Measurements from ENCODE around the gene ME1. TPM values are rescaled to one million over a fixed set of nuclear protein-coding genes. Genes with fewer than 3 reads are reported as not detected.
"Not testable (repeated sequence)": the region's sequence is repeated elsewhere in the genome, so short reads cannot be mapped to it uniquely, and the experiment has no call there.

The ME1 gene
- total RNA-seq, 2 donors from 2014 or later, result 7.5 to 15.4 TPM

GRCh38 chr6:83462524-83462923, 31.7 kb upstream of the ME1 start:
- WGBS, 2 experiments (ENCODE audit: insufficient coverage in 1 of 2, insufficient read length in 1 of 2), result 33 to 62% methylated on average over 1 of the region's 1 CpG
- peak; percentile 66 for DNase-seq

GRCh38 chr6:83461438-83461837, 30.6 kb upstream of the ME1 start:
- H3K9me3 Mint-ChIP-seq, result peaks cover 7% of the 10 kb centered on the region
- 86 to 91% methylated on average over 1 of the region's 1 CpG for WGBS, 2 experiments (ENCODE audit: insufficient coverage in 1 of 2, insufficient read length in 1 of 2)

More at GRCh38 chr6:83462524-83462923, 31.7 kb upstream of the ME1 start:
- peak overlapping the region; percentile 98 for H3K27ac Mint-ChIP-seq
- H3K27ac ChIP-seq (ENCODE audit: low read depth, low read length), result peak overlapping the region; percentile 62
- peak overlapping the region; percentile 48 for H3K9ac ChIP-seq (ENCODE audit: extremely low read depth, low read length, poor library complexity, severe bottlenecking)
- H3K4me1 ChIP-seq (ENCODE audit: control insufficient read depth, insufficient read depth, low read length), result peaks cover 10% of the 10 kb centered on the region
- peaks cover 7% of the 10 kb centered on the region for H3K9me3 Mint-ChIP-seq
- TF ChIP-seq, protein P1, sequence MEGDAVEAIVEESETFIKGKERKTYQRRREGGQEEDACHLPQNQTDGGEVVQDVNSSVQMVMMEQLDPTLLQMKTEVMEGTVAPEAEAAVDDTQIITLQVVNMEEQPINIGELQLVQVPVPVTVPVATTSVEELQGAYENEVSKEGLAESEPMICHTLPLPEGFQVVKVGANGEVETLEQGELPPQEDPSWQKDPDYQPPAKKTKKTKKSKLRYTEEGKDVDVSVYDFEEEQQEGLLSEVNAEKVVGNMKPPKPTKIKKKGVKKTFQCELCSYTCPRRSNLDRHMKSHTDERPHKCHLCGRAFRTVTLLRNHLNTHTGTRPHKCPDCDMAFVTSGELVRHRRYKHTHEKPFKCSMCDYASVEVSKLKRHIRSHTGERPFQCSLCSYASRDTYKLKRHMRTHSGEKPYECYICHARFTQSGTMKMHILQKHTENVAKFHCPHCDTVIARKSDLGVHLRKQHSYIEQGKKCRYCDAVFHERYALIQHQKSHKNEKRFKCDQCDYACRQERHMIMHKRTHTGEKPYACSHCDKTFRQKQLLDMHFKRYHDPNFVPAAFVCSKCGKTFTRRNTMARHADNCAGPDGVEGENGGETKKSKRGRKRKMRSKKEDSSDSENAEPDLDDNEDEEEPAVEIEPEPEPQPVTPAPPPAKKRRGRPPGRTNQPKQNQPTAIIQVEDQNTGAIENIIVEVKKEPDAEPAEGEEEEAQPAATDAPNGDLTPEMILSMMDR (conservative IDR thresholded peaks at IDR 0.05), result no peak
- no peaks in the 10 kb centered on the region for H3K9me3 ChIP-seq (ENCODE audit: control insufficient read depth, low read length)
- H3K4me1 Mint-ChIP-seq, result peaks cover 29% of the 10 kb centered on the region
- H3K27me3 ChIP-seq (ENCODE audit: control insufficient read depth, insufficient read depth, low read length, poor library complexity, severe bottlenecking), result no peaks in the 10 kb centered on the region
- H3K4me3 ChIP-seq (ENCODE audit: low read length), result peak overlapping the region; percentile 43
- no peak overlapping the region for H3K4me3 Mint-ChIP-seq
- no peaks in the 10 kb centered on the region for H3K36me3 ChIP-seq (ENCODE audit: control insufficient read depth, insufficient read depth, low read length)
- peaks cover 15% of the 10 kb centered on the region for H3K27me3 Mint-ChIP-seq (ENCODE audit: insufficient read depth)
- no peaks in the 10 kb centered on the region for H3K36me3 Mint-ChIP-seq (ENCODE audit: low read depth)

DNA sequence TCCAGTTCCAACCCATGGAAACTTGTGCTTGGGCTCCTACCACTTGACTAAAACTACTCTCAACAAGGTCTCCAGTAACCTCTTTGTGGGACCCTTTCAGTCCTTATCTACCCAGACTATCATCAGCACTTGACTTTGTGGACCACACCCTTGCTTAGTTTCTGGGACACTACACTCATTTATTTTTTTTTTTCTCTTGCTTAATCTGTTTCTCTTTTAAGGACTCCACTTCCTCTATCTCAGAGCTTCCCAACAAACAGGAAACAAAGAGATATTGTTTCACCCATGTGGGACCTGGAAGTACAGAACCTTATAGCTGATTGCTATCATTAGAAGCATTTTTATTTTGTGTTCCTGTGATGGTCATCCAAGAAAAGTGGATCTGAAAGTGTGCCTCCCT, 28.8 kb upstream of the ME1 start:
- H3K4me3 ChIP-seq (ENCODE audit: low read length), result no peak overlapping the region
- H3K4me3 Mint-ChIP-seq, result no peak overlapping the region
- H3K4me1 ChIP-seq (ENCODE audit: control insufficient read depth, insufficient read depth, low read length), result peaks cover 10% of the 10 kb centered on the region
- H3K27ac ChIP-seq (ENCODE audit: low read depth, low read length), result no peak overlapping the region
- TF ChIP-seq, protein P1 (conservative IDR thresholded peaks at IDR 0.05), result no peak
- peaks cover 7% of the 10 kb centered on the region for H3K9me3 Mint-ChIP-seq
- peaks cover 14% of the 10 kb centered on the region for H3K27me3 Mint-ChIP-seq (ENCODE audit: insufficient read depth)
- H3K27me3 ChIP-seq (ENCODE audit: control insufficient read depth, insufficient read depth, low read length, poor library complexity, severe bottlenecking), result no peaks in the 10 kb centered on the region
- H3K36me3 ChIP-seq (ENCODE audit: control insufficient read depth, insufficient read depth, low read length), result no peaks in the 10 kb centered on the region
- H3K9me3 ChIP-seq (ENCODE audit: control insufficient read depth, low read length), result no peaks in the 10 kb centered on the region
- DNase-seq, result no peak
- no peak overlapping the region for H3K9ac ChIP-seq (ENCODE audit: extremely low read depth, low read length, poor library complexity, severe bottlenecking)
- no peaks in the 10 kb centered on the region for H3K36me3 Mint-ChIP-seq (ENCODE audit: low read depth)
- H3K4me1 Mint-ChIP-seq, result peaks cover 29% of the 10 kb centered on the region
- no peak overlapping the region for H3K27ac Mint-ChIP-seq

More at GRCh38 chr6:83461438-83461837, 30.6 kb upstream of the ME1 start:
- H3K36me3 Mint-ChIP-seq (ENCODE audit: low read depth), result no peaks in the 10 kb centered on the region
- Histone ChIP-seq H3K4me1 (ENCODE audit: control insufficient read depth, insufficient read depth, low read length) (peaks cover 10% of the 10 kb centered on the region), H3K27ac (ENCODE audit: low read depth, low read length) (no peak overlapping the region), H3K4me3 (ENCODE audit: low read length) (no peak overlapping the region), H3K27me3 (ENCODE audit: control insufficient read depth, insufficient read depth, low read length, poor library complexity, severe bottlenecking) (no peaks in the 10 kb centered on the region), H3K36me3 (ENCODE audit: control insufficient read depth, insufficient read depth, low read length) (no peaks in the 10 kb centered on the region), H3K9ac (ENCODE audit: extremely low read depth, low read length, poor library complexity, severe bottlenecking) (no peak overlapping the region), H3K9me3 (ENCODE audit: control insufficient read depth, low read length) (no peaks in the 10 kb centered on the region)
- no peak overlapping the region for H3K4me3 Mint-ChIP-seq
- no peak overlapping the region for H3K27ac Mint-ChIP-seq
- no peak for DNase-seq
- peaks cover 29% of the 10 kb centered on the region for H3K4me1 Mint-ChIP-seq
- TF ChIP-seq, protein P1 (conservative IDR thresholded peaks at IDR 0.05), result no peak
- peaks cover 15% of the 10 kb centered on the region for H3K27me3 Mint-ChIP-seq (ENCODE audit: insufficient read depth)

- not testable (repeated sequence) for H3K9ac ChIP-seq (ENCODE audit: extremely low read depth, low read length, poor library complexity, severe bottlenecking); H3K4me1 ChIP-seq (ENCODE audit: control insufficient read depth, insufficient read depth, low read length); DNase-seq; H3K27me3 ChIP-seq (ENCODE audit: control insufficient read depth, insufficient read depth, low read length, poor library complexity, severe bottlenecking); H3K36me3 ChIP-seq (ENCODE audit: control insufficient read depth, insufficient read depth, low read length); H3K9me3 ChIP-seq (ENCODE audit: control insufficient read depth, low read length); H3K4me1 Mint-ChIP-seq; H3K36me3 Mint-ChIP-seq (ENCODE audit: low read depth); H3K9me3 Mint-ChIP-seq; H3K27ac ChIP-seq (ENCODE audit: low read depth, low read length); H3K27ac Mint-ChIP-seq; H3K4me3 ChIP-seq (ENCODE audit: low read length); H3K27me3 Mint-ChIP-seq (ENCODE audit: insufficient read depth); H3K4me3 Mint-ChIP-seq
- WGBS, 2 experiments (ENCODE audit: insufficient coverage in 1 of 2, insufficient read length in 1 of 2), result 91% methylated on average over 6 of the region's 6 CpGs; no CpG with 5 or more reads in 1 of the 2 experiments
Measured at GRCh38 chr6:83450015-83450414, 19.2 kb upstream of the ME1 start.

- not testable (repeated sequence) for H3K36me3 Mint-ChIP-seq (ENCODE audit: low read depth)
- WGBS, 2 experiments (ENCODE audit: insufficient coverage in 1 of 2, insufficient read length in 1 of 2), result 94 to 96% methylated on average over 8 to 9 of the region's 9 CpGs
Measured at GRCh38 chr6:83444086-83444699, 13.3 kb upstream of the ME1 start.

More at GRCh38 chr6:83444086-83444699, 13.3 kb upstream of the ME1 start:
- not testable (repeated sequence) for H3K27ac Mint-ChIP-seq; DNase-seq; H3K4me3 Mint-ChIP-seq; H3K4me1 ChIP-seq (ENCODE audit: control insufficient read depth, insufficient read depth, low read length); H3K36me3 ChIP-seq (ENCODE audit: control insufficient read depth, insufficient read depth, low read length); H3K4me3 ChIP-seq (ENCODE audit: low read length); H3K9me3 Mint-ChIP-seq; H3K9me3 ChIP-seq (ENCODE audit: control insufficient read depth, low read length); H3K27me3 Mint-ChIP-seq (ENCODE audit: insufficient read depth); H3K9ac ChIP-seq (ENCODE audit: extremely low read depth, low read length, poor library complexity, severe bottlenecking); H3K27ac ChIP-seq (ENCODE audit: low read depth, low read length); H3K27me3 ChIP-seq (ENCODE audit: control insufficient read depth, insufficient read depth, low read length, poor library complexity, severe bottlenecking)
- H3K4me1 Mint-ChIP-seq, result peaks cover 13% of the 10 kb centered on the region
